HEK293T (cell line): ENCODE measurements around the gene CAMK2G.

Experiments used
- NFRKB ChIP-seq: fragments of 450-650 bp; IDR thresholded peaks from 2 replicates; pipeline ENCODE4 v1.6.1; 2016; ENCODE audit warnings: mild to moderate bottlenecking, moderate library complexity
- TARDBP ChIP-seq: fragments of 450-650 bp; IDR thresholded peaks from 2 replicates; pipeline ENCODE4 v1.6.1; 2016

GRCh38 chr10:73801253-73801590 lies 73.1 kb downstream of the CAMK2G start:
- TF ChIP-seq NFRKB (no peak), TARDBP (no peak)
